Measurements from ENCODE around the gene HBM.
"Not testable (repeated sequence)": the region's sequence is repeated elsewhere in the genome, so short reads cannot be mapped to it uniquely, and the experiment has no call there.

The HBM gene

GRCh38 chr16:166375-167121 is 770 bp downstream of the HBM start:
- FAIRE-seq (no peak), DNase-seq (ENCODE audit: insufficient read length, low spot score) (no peak)
- TF ChIP-seq CTCF (IDR thresholded peaks at IDR 0.05; ENCODE audit: insufficient read depth, missing control alignments): no peak

GRCh38 chr16:167122-167690 is 1.4 kb downstream of the HBM start:
- FAIRE-seq: no peak
- no peak for TF ChIP-seq CTCF (IDR thresholded peaks at IDR 0.05; ENCODE audit: insufficient read depth, missing control alignments)
- no peak for DNase-seq (ENCODE audit: insufficient read length, low spot score)

DNA sequence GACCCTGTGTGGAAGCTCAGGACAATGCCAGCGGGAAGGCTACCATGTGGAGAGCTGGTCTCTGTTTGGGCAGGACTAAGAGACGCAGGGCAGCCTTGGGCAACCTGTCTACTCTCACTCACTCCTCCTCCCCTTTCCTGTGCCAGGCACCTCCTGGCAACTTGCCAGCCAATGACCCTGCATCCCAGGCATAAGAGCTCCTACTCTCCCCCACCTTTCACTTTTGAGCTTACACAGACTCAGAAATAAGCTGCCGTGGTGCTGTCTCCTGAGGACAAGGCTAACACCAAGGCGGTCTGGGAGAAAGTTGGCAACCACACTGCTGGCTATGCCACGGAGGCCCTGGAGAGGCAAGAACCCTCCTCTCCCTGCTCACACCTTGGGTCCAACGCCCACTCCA is 2.6 kb downstream of the HBM start:
- no peak for TF ChIP-seq CTCF (IDR thresholded peaks at IDR 0.05; ENCODE audit: insufficient read depth, missing control alignments)
- FAIRE-seq: no peak
- DNase-seq (ENCODE audit: insufficient read length, low spot score): no peak

DNA sequence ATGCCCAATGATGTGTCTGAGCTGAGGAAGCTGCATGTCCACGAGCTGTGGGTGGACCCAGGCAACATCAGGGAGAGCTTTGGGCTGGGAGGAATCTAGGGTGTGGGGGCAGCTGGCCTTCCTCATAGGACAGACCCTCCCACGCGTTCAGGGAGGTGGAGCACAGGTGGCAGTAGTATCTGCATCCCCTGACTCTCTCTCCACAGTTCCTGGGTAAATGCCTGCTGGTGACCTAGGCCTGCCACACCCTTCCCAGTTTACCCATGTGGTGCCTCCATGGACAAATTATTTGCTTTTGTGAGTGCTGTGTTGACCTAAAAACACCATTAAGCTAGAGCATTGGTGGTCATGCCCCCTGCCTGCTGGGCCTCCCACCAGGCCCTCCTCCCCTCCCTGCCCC is 3.2 kb downstream of the HBM start:
- DNase-seq (ENCODE audit: insufficient read length, low spot score) (no peak), FAIRE-seq (no peak)
- TF ChIP-seq CTCF (IDR thresholded peaks at IDR 0.05; ENCODE audit: insufficient read depth, missing control alignments): no peak

DNA sequence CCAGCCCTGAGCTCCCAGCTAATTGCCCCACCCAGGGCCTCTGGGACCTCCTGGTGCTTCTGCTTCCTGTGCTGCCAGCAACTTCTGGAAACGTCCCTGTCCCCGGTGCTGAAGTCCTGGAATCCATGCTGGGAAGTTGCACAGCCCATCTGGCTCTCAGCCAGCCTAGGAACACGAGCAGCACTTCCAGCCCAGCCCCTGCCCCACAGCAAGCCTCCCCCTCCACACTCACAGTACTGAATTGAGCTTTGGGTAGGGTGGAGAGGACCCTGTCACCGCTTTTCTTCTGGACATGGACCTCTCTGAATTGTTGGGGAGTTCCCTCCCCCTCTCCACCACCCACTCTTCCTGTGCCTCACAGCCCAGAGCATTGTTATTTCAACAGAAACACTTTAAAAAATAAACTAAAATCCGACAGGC is 4.3 kb downstream of the HBM start:
- not testable (repeated sequence) for DNase-seq (ENCODE audit: insufficient read length, low spot score); FAIRE-seq

- TF ChIP-seq CTCF (IDR thresholded peaks at IDR 0.05; ENCODE audit: insufficient read depth, missing control alignments): no peak
- FAIRE-seq (no peak), DNase-seq (ENCODE audit: insufficient read length, low spot score) (no peak)
Observed at GRCh38 chr16:170788-171187, 5.0 kb downstream of the HBM start.

DNA sequence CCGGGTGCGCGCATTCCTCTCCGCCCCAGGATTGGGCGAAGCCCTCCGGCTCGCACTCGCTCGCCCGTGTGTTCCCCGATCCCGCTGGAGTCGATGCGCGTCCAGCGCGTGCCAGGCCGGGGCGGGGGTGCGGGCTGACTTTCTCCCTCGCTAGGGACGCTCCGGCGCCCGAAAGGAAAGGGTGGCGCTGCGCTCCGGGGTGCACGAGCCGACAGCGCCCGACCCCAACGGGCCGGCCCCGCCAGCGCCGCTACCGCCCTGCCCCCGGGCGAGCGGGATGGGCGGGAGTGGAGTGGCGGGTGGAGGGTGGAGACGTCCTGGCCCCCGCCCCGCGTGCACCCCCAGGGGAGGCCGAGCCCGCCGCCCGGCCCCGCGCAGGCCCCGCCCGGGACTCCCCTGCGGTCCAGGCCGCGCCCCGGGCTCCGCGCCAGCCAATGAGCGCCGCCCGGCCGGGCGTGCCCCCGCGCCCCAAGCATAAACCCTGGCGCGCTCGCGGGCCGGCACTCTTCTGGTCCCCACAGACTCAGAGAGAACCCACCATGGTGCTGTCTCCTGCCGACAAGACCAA is 6.7 kb downstream of the HBM start, which contains the start of gene HBA2:
Gene HBA2 (plus strand): TSS at position 503 of the 568 bp plus-strand sequence. CDS start 37 bp downstream, at position 540.
- not testable (repeated sequence) for FAIRE-seq; DNase-seq (ENCODE audit: insufficient read length, low spot score)

DNA sequence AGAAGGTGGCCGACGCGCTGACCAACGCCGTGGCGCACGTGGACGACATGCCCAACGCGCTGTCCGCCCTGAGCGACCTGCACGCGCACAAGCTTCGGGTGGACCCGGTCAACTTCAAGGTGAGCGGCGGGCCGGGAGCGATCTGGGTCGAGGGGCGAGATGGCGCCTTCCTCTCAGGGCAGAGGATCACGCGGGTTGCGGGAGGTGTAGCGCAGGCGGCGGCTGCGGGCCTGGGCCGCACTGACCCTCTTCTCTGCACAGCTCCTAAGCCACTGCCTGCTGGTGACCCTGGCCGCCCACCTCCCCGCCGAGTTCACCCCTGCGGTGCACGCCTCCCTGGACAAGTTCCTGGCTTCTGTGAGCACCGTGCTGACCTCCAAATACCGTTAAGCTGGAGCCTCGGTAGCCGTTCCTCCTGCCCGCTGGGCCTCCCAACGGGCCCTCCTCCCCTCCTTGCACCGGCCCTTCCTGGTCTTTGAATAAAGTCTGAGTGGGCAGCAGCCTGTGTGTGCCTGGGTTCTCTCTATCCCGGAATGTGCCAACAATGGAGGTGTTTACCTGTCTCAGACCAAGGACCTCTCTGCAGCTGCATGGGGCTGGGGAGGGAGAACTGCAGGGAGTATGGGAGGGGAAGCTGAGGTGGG is 7.6 kb downstream of the HBM start:
- DNase-seq (ENCODE audit: insufficient read length, low spot score); FAIRE-seq: not testable (repeated sequence)

DNA sequence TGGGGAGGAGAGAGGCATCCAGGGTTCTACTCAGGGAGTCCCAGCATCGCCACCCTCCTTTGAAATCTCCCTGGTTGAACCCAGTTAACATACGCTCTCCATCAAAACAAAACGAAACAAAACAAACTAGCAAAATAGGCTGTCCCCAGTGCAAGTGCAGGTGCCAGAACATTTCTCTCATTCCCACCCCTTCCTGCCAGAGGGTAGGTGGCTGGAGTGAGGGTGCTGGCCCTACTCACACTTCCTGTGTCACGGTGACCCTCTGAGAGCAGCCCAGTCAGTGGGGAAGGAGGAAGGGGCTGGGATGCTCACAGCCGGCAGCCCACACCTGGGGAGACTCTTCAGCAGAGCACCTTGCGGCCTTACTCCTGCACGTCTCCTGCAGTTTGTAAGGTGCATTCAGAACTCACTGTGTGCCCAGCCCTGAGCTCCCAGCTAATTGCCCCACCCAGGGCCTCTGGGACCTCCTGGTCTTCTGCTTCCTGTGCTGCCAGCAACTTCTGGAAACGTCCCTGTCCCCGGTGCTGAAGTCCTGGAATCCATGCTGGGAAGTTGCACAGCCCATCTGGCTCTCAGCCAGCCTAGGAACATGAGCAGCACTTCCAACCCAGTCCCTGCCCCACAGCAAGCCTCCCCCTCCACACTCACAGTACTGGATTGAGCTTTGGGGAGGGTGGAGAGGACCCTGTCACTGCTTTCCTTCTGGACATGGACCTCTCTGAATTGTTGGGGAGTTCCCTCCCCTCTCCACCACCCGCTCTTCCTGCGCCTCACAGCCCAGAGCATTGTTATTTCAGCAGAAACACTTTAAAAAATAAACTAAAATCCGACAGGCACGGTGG is 8.4 kb downstream of the HBM start:
- not testable (repeated sequence) for DNase-seq (ENCODE audit: insufficient read length, low spot score); FAIRE-seq

Data from D721Med (cell line).